NCI-H187 (cell line): ENCODE measurements around the gene ACTL8.
"Not testable (repeated sequence)": the region's sequence is repeated elsewhere in the genome, so short reads cannot be mapped to it uniquely, and the experiment has no call there.

Source experiments
- DNase-seq, 2 experiments: peaks; one replicate each; lab custom pipeline; 2025; lab: John Stamatoyannopoulos, UW

Gene ACTL8

DNA sequence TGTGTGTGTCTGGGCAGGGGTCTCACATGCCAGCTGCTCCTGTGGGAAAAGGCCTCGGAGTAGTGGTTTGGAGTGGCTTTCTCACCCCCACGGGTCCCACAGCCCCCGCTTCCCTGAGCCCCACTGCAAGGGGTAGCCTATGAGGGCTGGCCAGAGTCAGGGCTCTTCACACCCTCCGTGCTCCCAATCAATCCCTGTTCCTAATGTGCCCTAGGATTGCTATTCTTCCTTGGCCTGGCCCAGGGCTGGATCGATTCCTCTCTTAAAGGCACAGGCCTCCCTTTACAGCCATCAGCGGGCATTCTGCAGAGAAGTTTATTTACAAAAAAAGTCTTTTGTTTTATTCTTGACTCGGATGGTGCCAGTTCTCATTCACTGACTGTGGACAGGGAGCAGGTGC is 19.3 kb upstream of the ACTL8 start:
- DNase-seq: no peak

- no peak for DNase-seq
Observed at GRCh38 chr1:17736625-17737024, 18.5 kb upstream of the ACTL8 start.

DNA sequence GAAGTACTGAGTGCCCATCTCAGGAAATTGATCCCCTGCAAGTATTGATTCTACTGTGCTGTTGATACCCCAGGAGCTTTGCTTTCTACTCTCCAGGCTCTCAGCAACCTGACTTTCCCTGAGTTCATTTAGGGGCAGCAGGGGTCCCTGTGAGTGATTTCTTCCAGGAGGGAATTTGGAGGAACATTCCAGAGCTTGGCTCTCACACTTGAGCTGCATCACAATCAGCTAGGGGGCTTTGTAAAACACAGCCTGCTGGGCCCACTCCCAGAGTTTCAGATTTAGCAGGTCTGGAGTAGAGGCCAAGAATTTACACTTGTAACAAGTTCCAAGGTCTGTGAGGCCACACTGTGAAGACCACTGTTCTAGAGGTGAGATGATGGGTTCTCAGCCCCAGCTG is 16.1 kb upstream of the ACTL8 start:
- DNase-seq: no peak

GRCh38 chr1:17741052-17741451 is 14.1 kb upstream of the ACTL8 start:
- DNase-seq: no peak

- no peak for DNase-seq
Observed at GRCh38 chr1:17742583-17742982, 12.6 kb upstream of the ACTL8 start.

- no peak for DNase-seq
Observed at GRCh38 chr1:17743008-17743647, 12.0 kb upstream of the ACTL8 start.

GRCh38 chr1:17743925-17744324 is 11.2 kb upstream of the ACTL8 start:
- no peak for DNase-seq

GRCh38 chr1:17744666-17745478 is 10.3 kb upstream of the ACTL8 start:
- DNase-seq: no peak

DNA sequence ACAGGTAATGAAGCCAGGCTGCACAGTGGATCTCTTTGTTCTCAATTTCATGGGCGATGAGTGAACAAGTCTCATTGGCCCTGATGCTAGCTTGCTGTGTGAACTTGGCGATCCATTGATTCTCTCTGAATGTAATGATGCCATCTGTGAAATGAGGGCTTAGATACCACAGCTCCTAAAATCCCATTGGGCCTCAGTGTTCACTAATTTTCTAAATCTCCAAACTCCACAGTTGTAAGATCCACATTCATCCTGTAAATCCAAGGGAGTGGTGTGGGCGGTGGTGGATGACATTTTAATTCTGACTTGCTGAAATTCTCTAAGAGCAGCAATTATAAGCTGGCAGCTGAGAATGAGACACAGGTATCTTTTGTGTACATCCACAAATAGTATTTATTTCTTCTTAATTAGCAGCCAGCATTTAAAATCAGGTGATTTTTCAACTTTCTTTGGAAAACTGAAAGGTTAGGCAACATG is 9.6 kb upstream of the ACTL8 start:
- no peak for DNase-seq

DNA sequence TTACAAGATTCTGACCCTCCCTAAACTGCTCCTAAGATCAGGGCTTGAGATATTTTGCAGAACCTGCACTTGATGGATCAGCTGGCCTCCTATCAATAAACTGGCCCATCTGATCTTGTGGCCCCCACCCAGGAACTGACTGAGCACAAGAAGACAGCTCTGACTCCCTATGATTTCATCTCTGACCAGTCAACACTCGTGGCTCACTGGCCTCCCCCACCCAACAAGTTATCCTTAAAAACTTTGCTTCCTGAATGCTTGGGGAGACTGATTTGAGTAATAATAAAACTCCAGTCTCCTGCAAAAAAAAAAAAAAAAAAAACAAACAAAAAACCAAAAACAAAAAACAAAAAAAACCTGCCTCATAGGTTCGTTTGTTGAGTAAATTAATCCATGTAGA is 8.9 kb upstream of the ACTL8 start:
- DNase-seq: not testable (repeated sequence)

DNA sequence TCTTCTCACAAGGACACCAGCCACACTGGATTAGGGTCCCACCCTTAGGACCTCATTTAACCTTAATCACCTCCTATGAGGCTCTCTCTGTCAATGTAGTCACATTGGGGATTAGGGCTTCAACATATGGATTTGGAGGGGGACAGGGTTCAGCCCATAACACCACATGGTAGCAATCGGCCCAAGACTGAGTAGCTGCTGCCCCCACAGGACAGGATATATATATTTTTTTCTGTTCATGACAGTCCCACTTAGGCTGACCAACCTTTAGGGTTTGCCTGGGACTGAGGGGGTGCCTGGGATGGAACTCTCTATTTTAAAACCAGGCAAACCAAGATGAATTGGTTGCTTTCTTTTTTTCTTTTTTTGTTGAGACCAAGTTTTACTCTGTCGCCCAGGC is 8.2 kb upstream of the ACTL8 start:
- no peak for DNase-seq

DNA sequence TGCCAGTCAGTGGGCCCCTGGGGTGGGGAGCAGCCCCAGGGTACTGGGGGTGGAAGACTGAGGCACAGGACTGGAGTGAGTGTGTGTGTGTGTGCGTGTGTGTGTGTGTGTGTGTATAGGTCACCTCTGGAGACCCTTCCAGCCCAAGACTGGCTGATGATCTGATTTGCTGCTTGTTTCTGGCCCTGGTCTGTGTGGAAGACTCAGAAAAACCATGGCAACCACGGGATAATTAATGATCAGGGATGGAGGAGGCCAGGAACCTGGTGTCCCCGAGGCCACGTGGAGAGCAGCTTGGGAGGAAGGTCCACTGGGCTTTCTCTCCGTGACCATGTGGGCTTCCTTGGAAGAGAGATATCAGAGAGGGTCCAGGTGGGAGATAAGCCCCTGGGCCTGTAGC is 4.8 kb upstream of the ACTL8 start:
- DNase-seq: no peak

DNA sequence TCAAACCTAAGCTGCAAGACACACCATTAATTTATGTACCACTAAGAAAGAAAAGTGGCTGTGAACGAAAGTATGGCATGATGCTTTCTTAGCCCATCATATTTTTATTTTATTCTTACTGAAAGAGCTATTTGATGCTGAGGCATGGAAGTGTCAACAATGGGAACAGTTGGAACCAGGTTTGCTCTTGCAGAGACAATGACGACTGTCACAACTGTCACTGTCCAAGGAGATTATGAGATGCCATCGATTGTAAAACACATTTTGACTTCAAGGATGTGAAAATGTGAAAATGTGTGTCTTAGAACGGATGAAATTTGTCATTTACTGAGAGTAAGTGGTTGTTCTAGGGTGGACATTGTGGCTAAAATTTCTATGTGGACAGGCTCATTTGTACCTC is 2.8 kb upstream of the ACTL8 start:
- DNase-seq: no peak

GRCh38 chr1:17757426-17757825 is 2.3 kb downstream of the ACTL8 start:
- no peak for DNase-seq

GRCh38 chr1:17759114-17759513 is 4.0 kb downstream of the ACTL8 start:
- DNase-seq: no peak

DNA sequence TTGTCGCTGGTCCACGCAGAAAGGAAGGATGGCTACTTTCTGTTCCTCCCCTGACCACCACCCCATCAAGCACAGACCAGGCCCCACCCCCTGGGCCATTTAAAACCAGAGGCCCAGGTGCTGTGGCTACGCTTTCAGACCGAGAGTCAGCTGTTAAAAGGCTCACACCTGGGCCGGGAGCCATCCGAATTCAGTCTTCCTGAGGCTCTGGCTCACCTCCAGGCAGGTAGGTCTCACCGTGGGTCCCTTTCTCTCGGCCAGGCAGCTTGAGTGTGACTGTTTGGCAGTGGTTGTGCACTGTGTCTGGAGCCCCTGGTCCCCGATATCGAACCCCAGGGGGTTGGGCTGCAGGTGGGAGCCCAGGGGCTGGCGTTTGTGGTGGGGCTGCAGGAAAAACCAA is 7.2 kb downstream of the ACTL8 start:
- no peak for DNase-seq

GRCh38 chr1:17763417-17763816 is 8.3 kb downstream of the ACTL8 start:
- DNase-seq: no peak

DNA sequence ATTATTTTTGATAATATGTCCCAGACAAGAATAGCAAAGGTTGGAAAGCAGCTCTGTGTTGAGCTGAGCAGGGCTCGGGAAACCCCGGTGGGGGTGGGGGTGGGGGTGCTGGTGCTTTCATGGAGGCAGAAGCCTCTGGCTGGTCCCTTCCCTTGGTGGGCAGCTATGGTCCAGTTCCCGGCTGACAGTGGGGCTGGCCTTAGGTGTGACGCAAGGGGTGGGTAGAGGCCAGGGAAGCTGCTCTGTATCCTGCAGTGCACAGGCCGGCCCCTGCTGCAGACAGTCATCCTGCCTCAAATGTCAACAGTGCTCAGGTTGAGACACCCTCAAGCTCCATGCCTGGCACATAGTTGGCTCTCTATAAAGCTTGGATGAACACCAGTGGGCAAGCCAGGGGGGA is 8.9 kb downstream of the ACTL8 start:
- no peak for DNase-seq

GRCh38 chr1:17764591-17764990 is 9.5 kb downstream of the ACTL8 start:
- DNase-seq: no peak

GRCh38 chr1:17765444-17766411 is 10.6 kb downstream of the ACTL8 start:
- no peak for DNase-seq

DNA sequence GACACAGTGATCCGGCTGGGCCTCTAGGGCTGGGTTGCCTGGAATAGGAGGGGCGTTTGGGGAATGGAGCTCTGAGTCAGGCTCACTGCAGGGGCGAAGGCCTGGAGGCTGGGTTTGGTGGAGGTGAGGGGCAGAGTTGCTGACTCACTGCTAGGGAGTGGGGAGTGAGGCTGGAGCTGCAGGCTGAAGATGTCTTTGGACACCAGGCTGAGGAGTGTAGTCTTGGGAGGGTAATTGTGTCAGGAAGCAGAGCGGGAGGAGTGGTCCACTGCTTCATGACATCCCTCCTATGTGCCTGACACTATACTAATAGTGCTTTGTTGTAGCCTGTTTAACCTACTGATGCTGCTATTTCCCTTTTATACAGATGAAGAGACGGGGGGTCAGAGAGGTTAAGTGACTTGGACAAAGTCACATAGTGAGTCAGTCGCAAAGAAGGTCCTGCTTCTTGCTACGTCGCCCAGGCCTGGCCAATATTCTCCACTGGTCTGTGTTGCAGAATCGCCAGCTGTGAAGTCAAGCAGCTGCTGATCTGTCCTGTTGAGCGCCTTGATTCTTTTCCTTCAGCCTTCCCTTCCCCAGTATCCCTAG is 13.6 kb downstream of the ACTL8 start:
- DNase-seq: no peak

- no peak for DNase-seq
Observed at GRCh38 chr1:17770983-17771382, 15.8 kb downstream of the ACTL8 start.
